Measurements from ENCODE around the gene CREB3L1.

The CREB3L1 gene

GRCh38 chr11:46369458-46370152 lies 92.1 kb downstream of the CREB3L1 start:
- no peak for TF ChIP-seq REST (IDR thresholded peaks at IDR 0.05; ENCODE audit: low read depth)
- peak; percentile 58; the same call in 1 of the 2 replicates for TF ChIP-seq RAD21 (IDR thresholded peaks at IDR 0.05; ENCODE audit: low read depth)
- no peak for TF ChIP-seq CREB1 (IDR thresholded peaks at IDR 0.05; ENCODE audit: low read depth)
- TF ChIP-seq, protein P1, sequence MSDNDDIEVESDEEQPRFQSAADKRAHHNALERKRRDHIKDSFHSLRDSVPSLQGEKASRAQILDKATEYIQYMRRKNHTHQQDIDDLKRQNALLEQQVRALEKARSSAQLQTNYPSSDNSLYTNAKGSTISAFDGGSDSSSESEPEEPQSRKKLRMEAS (IDR thresholded peaks at IDR 0.05) = peak; percentile 43; the same call in 1 of the 2 replicates
- TF ChIP-seq TEAD4 (IDR thresholded peaks at IDR 0.05) = no peak
- no peak for TF ChIP-seq YY1 (IDR thresholded peaks at IDR 0.05; ENCODE audit: low read depth)
- TF ChIP-seq EP300 (IDR thresholded peaks at IDR 0.05; ENCODE audit: borderline replicate concordance) = no peak

DNA sequence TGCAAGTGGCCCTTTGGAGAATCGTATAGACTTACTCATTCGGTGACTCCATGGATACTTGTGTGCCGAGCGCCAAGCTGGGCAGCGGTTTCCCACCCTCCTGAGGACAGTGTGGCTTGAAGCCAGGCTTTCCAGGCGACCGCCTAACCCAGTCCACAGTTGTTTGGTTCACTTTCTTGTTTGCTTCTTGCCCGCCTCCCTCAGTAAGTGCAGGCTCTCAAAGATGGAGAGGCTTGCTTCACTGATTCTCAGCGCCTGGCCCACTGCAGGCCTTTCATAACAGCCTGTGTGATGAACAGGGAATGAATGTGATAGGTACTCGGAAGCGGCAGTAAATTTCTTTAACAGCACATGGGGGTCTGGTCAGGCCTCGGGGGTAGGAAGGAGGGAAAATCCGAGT lies 92.8 kb downstream of the CREB3L1 start:
- TF ChIP-seq EGR1 (IDR thresholded peaks at IDR 0.05) (no peak), NFIC (IDR thresholded peaks at IDR 0.05) (no peak), ZBTB7A (IDR thresholded peaks at IDR 0.05; ENCODE audit: low read depth) (no peak), FOXM1 (IDR thresholded peaks at IDR 0.05; ENCODE audit: borderline replicate concordance, low read depth) (no peak), USF1 (IDR thresholded peaks at IDR 0.05) (no peak), CREB1 (IDR thresholded peaks at IDR 0.05; ENCODE audit: low read depth) (no peak), EP300 (IDR thresholded peaks at IDR 0.05; ENCODE audit: borderline replicate concordance) (no peak), YY1 (IDR thresholded peaks at IDR 0.05; ENCODE audit: low read depth) (no peak), REST (IDR thresholded peaks at IDR 0.05; ENCODE audit: low read depth) (no peak), CEBPB (IDR thresholded peaks at IDR 0.05) (no peak), TEAD4 (IDR thresholded peaks at IDR 0.05) (no peak), TAF1 (IDR thresholded peaks at IDR 0.05; ENCODE audit: low read depth) (no peak), RAD21 (IDR thresholded peaks at IDR 0.05; ENCODE audit: low read depth) (no peak)
- TF ChIP-seq, protein P1 (IDR thresholded peaks at IDR 0.05) = no peak
